Coronary artery (tissue), 2 donors: Measurements from ENCODE around the gene STXBP2.

ENCODE experiments used
- DNase-seq: peaks from one replicate; pipeline ENCODE4 v3.0.0-alpha.2; 2017; ENCODE audit warnings: low spot score
- H3K27ac ChIP-seq, 2 donors: fragments of 200-600 bp; sonication (generic); one replicate each; pipeline ENCODE4 v1.5.1; 2016 to 2019
- H3K4me3 ChIP-seq: fragments of 200-600 bp; sonication (generic); 2 replicates; pipeline ENCODE4 v1.5.1; 2016; ENCODE audit warnings: mild to moderate bottlenecking, moderate library complexity
- CTCF ChIP-seq: fragments of 200-600 bp; sonication (generic); IDR thresholded peaks from one replicate; pipeline ENCODE4 v1.5.1; 2019; ENCODE audit warnings: antibody characterized with exemption

The STXBP2 gene

GRCh38 chr19:7682175-7682855 is 45.4 kb downstream of the STXBP2 start:
- Histone ChIP-seq H3K4me3 (peak overlapping the region; percentile 87), H3K27ac (peak overlapping the region in 1 of 2 donors; percentile 82)
- no peak for DNase-seq
- TF ChIP-seq CTCF, result no peak

- no peak for TF ChIP-seq CTCF
- H3K4me3 ChIP-seq, result no peak overlapping the region
- no peak for DNase-seq
Observed at GRCh38 chr19:7685546-7686445, 48.9 kb downstream of the STXBP2 start.

GRCh38 chr19:7687177-7687576 is 50.3 kb downstream of the STXBP2 start:
- no peak for DNase-seq
- Histone ChIP-seq H3K4me3 (no peak overlapping the region), H3K27ac (no peak overlapping the region)
- no peak for TF ChIP-seq CTCF

More at GRCh38 chr19:7685546-7686445, 48.9 kb downstream of the STXBP2 start:
- H3K27ac ChIP-seq, result no peak overlapping the region

- DNase-seq, result no peak
- Histone ChIP-seq H3K4me3 (no peak overlapping the region), H3K27ac (no peak overlapping the region)
- TF ChIP-seq CTCF, result no peak
Observed at GRCh38 chr19:7689165-7689564, 52.3 kb downstream of the STXBP2 start.

DNA sequence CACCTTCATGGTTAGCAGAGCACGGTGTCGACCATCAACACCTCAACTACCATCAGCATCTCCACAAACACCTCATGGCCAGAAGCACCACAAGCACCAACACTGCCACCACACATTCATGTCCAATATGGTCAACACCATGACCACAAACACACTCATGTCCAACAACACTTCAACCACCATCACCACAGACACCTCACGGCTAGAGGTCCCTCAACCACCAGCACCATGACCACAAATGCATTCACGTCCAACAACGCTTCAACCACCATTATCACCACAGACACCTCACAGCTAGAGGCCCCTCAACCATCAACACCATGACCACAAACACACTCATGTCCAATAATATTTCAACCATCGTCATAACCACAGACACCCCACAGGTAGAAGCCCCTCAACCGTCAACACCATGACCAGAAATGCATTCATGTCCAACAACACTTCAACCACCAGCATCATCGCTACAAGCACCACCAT is 53.9 kb downstream of the STXBP2 start:
- no peak for DNase-seq
- Histone ChIP-seq H3K27ac (no peak overlapping the region), H3K4me3 (no peak overlapping the region)
- no peak for TF ChIP-seq CTCF

DNA sequence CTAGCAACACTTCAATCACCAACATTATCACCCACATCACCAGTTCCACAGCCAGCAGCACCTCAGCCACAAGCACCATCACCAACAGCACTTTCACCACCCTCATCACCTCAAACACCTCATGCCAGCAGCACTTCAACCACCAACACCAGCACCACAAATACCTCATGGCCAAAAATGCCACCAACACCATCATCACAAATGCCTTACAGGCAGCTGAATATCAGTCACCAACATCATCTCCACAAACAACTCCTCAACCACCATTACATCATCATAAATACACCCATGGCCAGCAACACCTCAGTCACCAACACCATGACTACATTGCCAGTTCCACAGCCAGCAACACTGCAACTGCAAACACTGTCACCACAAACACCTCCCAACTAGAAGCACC is 54.6 kb downstream of the STXBP2 start:
- no peak for TF ChIP-seq CTCF
- Histone ChIP-seq H3K27ac (no peak overlapping the region), H3K4me3 (no peak overlapping the region)
- DNase-seq, result no peak
